Measurements from ENCODE around the gene COL27A1.
A peak's percentile ranks its signal among the peaks of the same experiment; 100 is the strongest.

COL27A1 gene

DNA sequence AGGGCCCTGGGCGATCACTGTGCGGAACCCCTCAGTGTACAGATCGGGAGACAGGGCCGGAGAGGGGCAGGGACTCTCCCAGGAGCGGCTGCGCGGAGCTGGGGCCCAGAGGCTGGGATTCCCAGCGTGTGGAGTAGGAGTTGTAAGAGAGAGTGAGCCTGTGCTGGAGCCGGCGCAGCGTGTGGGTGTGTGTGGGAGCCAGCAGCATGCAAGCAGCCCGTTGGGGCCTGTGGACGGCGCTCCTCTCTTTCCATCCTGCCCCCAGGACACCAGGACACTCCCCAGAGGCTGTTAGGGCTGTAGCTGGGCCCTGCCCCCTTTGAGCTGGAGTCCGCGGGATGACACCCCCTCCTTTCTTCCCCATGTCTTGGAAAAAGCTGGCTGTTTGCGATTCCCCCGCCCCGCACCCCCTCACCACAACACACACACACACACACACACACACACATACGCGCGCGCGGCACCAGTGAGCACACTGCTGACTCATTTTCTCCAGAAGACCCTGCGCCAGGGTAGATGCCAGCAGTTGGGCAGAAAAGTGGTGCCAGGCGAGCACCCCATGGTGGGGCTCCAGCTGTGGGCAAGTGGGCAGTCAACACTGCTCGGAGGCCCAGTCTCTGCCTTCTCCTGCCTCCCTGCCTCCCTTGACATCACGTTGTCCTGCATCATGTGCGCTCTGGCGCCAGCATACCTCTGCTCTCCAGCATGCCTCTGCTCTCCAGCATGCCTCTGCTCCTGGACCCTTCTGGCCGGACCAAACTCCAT is 1.5 kb downstream of the COL27A1 start:
- peaks cover 5 to 29% (median 19%) of the 10 kb centered on the region in 5 donors for H3K4me1 ChIP-seq (ENCODE audit: control insufficient read depth in 5 of 5, insufficient read depth in 5 of 5, low read length in 5 of 5)
- H3K4me3 ChIP-seq (ENCODE audit: low read depth in 1 of 5, low read length in 5 of 5): peak overlapping the region; percentile 54 to 80 (median 63)
- H3K27ac ChIP-seq (ENCODE audit: low read depth, low read length): peak overlapping the region; percentile 50
- H3K27me3 ChIP-seq (ENCODE audit: control insufficient read depth in 5 of 5, insufficient read depth in 4 of 5, low read length in 5 of 5): peaks cover 9 to 26% (median 23%) of the 10 kb centered on the region in 5 donors
- no peaks in the 10 kb centered on the region for H3K9me3 ChIP-seq (ENCODE audit: control insufficient read depth in 5 of 5, low read length in 5 of 5)
- no peaks in the 10 kb centered on the region for H3K36me3 ChIP-seq (ENCODE audit: control insufficient read depth in 5 of 5, insufficient read depth in 5 of 5, low read length in 5 of 5)
- peak overlapping the region in 4 of 5 donors; percentile 48 to 76 (median 57) for H3K9ac ChIP-seq (ENCODE audit: low read length in 5 of 5)

- Histone ChIP-seq H3K27me3 (ENCODE audit: control insufficient read depth in 5 of 5, insufficient read depth in 4 of 5, low read length in 5 of 5) (peaks cover 9 to 25% (median 22%) of the 10 kb centered on the region in 5 donors), H3K9me3 (ENCODE audit: control insufficient read depth in 5 of 5, low read length in 5 of 5) (no peaks in the 10 kb centered on the region), H3K9ac (ENCODE audit: low read length in 5 of 5) (peak overlapping the region in 1 of 5 donors; percentile 66), H3K36me3 (ENCODE audit: control insufficient read depth in 5 of 5, insufficient read depth in 5 of 5, low read length in 5 of 5) (no peaks in the 10 kb centered on the region), H3K4me1 (ENCODE audit: control insufficient read depth in 5 of 5, insufficient read depth in 5 of 5, low read length in 5 of 5) (peaks cover 5 to 35% (median 19%) of the 10 kb centered on the region in 5 donors), H3K4me3 (ENCODE audit: low read depth in 1 of 5, low read length in 5 of 5) (no peak overlapping the region), H3K27ac (ENCODE audit: low read depth, low read length) (no peak overlapping the region)
Observed at GRCh38 chr9:114157516-114158176, 2.3 kb downstream of the COL27A1 start.

GRCh38 chr9:114158482-114159130 is 3.3 kb downstream of the COL27A1 start:
- no peak overlapping the region for H3K4me3 ChIP-seq (ENCODE audit: low read depth in 1 of 5, low read length in 5 of 5)
- peaks cover 6 to 16% (median 14%) of the 10 kb centered on the region in 5 donors for H3K27me3 ChIP-seq (ENCODE audit: control insufficient read depth in 5 of 5, insufficient read depth in 4 of 5, low read length in 5 of 5)
- H3K9ac ChIP-seq (ENCODE audit: low read length in 5 of 5): no peak overlapping the region
- no peaks in the 10 kb centered on the region for H3K36me3 ChIP-seq (ENCODE audit: control insufficient read depth in 5 of 5, insufficient read depth in 5 of 5, low read length in 5 of 5)
- H3K9me3 ChIP-seq (ENCODE audit: control insufficient read depth in 5 of 5, low read length in 5 of 5): no peaks in the 10 kb centered on the region
- H3K4me1 ChIP-seq (ENCODE audit: control insufficient read depth in 5 of 5, insufficient read depth in 5 of 5, low read length in 5 of 5): peaks cover 5 to 44% (median 24%) of the 10 kb centered on the region in 5 donors
- no peak overlapping the region for H3K27ac ChIP-seq (ENCODE audit: low read depth, low read length)

DNA sequence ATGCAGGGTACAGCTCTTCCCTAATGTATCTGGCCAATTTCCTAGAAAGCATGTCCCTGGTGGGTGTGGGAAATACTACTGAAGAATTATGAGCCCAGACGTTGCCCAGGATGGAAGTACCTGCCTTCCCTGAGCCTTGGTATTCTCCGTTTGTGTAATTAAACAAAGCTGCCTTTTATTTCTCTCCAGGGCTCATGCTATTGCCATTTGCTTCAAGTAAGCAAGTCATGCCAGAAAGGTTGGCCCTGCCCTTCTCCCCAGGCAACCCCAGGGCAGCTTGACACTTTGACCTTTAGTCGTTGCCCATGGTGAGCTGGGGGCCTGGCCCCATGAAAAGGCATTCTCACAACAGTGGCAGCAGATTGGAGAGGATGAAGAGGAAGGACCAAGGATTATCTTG is 4.4 kb downstream of the COL27A1 start:
- Histone ChIP-seq H3K27ac (ENCODE audit: low read depth, low read length) (no peak overlapping the region), H3K4me1 (ENCODE audit: control insufficient read depth in 5 of 5, insufficient read depth in 5 of 5, low read length in 5 of 5) (peaks cover 5 to 41% (median 16%) of the 10 kb centered on the region in 5 donors), H3K9ac (ENCODE audit: low read length in 5 of 5) (no peak overlapping the region), H3K36me3 (ENCODE audit: control insufficient read depth in 5 of 5, insufficient read depth in 5 of 5, low read length in 5 of 5) (no peaks in the 10 kb centered on the region), H3K4me3 (ENCODE audit: low read depth in 1 of 5, low read length in 5 of 5) (no peak overlapping the region), H3K9me3 (ENCODE audit: control insufficient read depth in 5 of 5, low read length in 5 of 5) (no peaks in the 10 kb centered on the region), H3K27me3 (ENCODE audit: control insufficient read depth in 5 of 5, insufficient read depth in 4 of 5, low read length in 5 of 5) (peaks cover 0 to 5% (median 3%) of the 10 kb centered on the region in 5 donors)

- Histone ChIP-seq H3K27ac (ENCODE audit: low read depth, low read length) (no peak overlapping the region), H3K9me3 (ENCODE audit: control insufficient read depth in 5 of 5, low read length in 5 of 5) (no peaks in the 10 kb centered on the region), H3K4me3 (ENCODE audit: low read depth in 1 of 5, low read length in 5 of 5) (no peak overlapping the region), H3K36me3 (ENCODE audit: control insufficient read depth in 5 of 5, insufficient read depth in 5 of 5, low read length in 5 of 5) (no peaks in the 10 kb centered on the region), H3K27me3 (ENCODE audit: control insufficient read depth in 5 of 5, insufficient read depth in 4 of 5, low read length in 5 of 5) (no peaks in the 10 kb centered on the region), H3K9ac (ENCODE audit: low read length in 5 of 5) (no peak overlapping the region), H3K4me1 (ENCODE audit: control insufficient read depth in 5 of 5, insufficient read depth in 5 of 5, low read length in 5 of 5) (peaks cover 5 to 32% (median 10%) of the 10 kb centered on the region in 5 donors)
Observed at GRCh38 chr9:114161513-114161912, 6.2 kb downstream of the COL27A1 start.

GRCh38 chr9:114163517-114163951 is 8.2 kb downstream of the COL27A1 start:
- Histone ChIP-seq H3K4me3 (ENCODE audit: low read depth in 1 of 5, low read length in 5 of 5) (peak overlapping the region in 1 of 5 donors; percentile 30), H3K9me3 (ENCODE audit: control insufficient read depth in 5 of 5, low read length in 5 of 5) (no peaks in the 10 kb centered on the region), H3K27me3 (ENCODE audit: control insufficient read depth in 5 of 5, insufficient read depth in 4 of 5, low read length in 5 of 5) (no peaks in the 10 kb centered on the region), H3K36me3 (ENCODE audit: control insufficient read depth in 5 of 5, insufficient read depth in 5 of 5, low read length in 5 of 5) (no peaks in the 10 kb centered on the region), H3K9ac (ENCODE audit: low read length in 5 of 5) (no peak overlapping the region), H3K27ac (ENCODE audit: low read depth, low read length) (no peak overlapping the region), H3K4me1 (ENCODE audit: control insufficient read depth in 5 of 5, insufficient read depth in 5 of 5, low read length in 5 of 5) (peaks cover 0 to 27% (median 11%) of the 10 kb centered on the region in 5 donors)

DNA sequence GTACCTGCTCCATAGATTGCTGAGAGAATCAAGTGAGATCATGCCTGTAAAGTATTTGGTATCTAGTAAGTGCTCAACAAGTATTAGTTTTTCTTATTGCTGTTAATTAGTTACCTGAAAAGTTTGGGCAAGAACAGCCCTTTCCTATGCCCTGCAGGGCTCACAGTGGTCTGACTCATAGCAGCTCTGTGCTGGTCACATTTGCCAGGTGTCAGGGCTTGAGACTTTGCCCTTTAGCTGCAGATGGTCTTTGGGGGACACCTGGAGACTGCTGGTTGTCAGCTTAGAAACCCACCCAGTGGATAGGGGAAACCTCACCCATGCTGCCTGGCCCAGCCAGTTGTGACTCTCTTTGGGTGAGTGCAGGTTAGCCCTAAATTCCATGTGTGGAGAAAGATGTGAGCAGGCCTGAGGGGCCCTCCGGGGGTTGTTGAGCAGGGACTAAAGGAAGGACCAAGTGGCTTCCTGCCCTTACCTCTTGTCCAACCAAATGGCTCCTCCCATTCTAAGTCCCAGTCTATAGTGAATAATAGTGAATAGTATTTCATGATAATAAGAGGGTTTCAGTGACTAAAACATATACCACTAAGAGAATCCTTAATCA is 9.0 kb downstream of the COL27A1 start:
- H3K9ac ChIP-seq (ENCODE audit: low read length in 5 of 5): no peak overlapping the region
- no peaks in the 10 kb centered on the region for H3K36me3 ChIP-seq (ENCODE audit: control insufficient read depth in 5 of 5, insufficient read depth in 5 of 5, low read length in 5 of 5)
- H3K27me3 ChIP-seq (ENCODE audit: control insufficient read depth in 5 of 5, insufficient read depth in 4 of 5, low read length in 5 of 5): no peaks in the 10 kb centered on the region
- H3K27ac ChIP-seq (ENCODE audit: low read depth, low read length): no peak overlapping the region
- H3K4me1 ChIP-seq (ENCODE audit: control insufficient read depth in 5 of 5, insufficient read depth in 5 of 5, low read length in 5 of 5): peaks cover 0 to 27% (median 11%) of the 10 kb centered on the region in 5 donors
- no peaks in the 10 kb centered on the region for H3K9me3 ChIP-seq (ENCODE audit: control insufficient read depth in 5 of 5, low read length in 5 of 5)
- H3K4me3 ChIP-seq (ENCODE audit: low read depth in 1 of 5, low read length in 5 of 5): no peak overlapping the region

- Histone ChIP-seq H3K4me3 (ENCODE audit: low read depth in 1 of 5, low read length in 5 of 5) (no peak overlapping the region), H3K27ac (ENCODE audit: low read depth, low read length) (no peak overlapping the region), H3K9ac (ENCODE audit: low read length in 5 of 5) (no peak overlapping the region), H3K36me3 (ENCODE audit: control insufficient read depth in 5 of 5, insufficient read depth in 5 of 5, low read length in 5 of 5) (no peaks in the 10 kb centered on the region), H3K4me1 (ENCODE audit: control insufficient read depth in 5 of 5, insufficient read depth in 5 of 5, low read length in 5 of 5) (peaks cover 0 to 27% (median 11%) of the 10 kb centered on the region in 5 donors), H3K9me3 (ENCODE audit: control insufficient read depth in 5 of 5, low read length in 5 of 5) (no peaks in the 10 kb centered on the region), H3K27me3 (ENCODE audit: control insufficient read depth in 5 of 5, insufficient read depth in 4 of 5, low read length in 5 of 5) (no peaks in the 10 kb centered on the region)
Observed at GRCh38 chr9:114165407-114166102, 10.2 kb downstream of the COL27A1 start.

DNA sequence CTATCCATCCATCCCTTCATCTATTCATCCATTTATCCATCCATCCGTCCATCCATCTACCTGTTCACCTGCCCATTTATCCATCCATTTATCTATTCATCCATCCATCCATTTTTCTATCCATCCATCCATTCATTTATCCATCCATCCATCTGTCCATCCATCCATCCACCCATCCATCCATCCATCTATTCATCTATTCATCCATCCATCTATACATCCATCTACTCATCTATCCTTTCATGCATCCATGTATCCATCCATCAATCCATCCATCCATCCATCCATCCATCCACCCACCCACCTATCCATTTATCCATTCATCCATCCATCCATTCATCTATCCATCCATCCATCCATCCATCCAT is 10.8 kb downstream of the COL27A1 start:
- no peak overlapping the region for H3K9ac ChIP-seq (ENCODE audit: low read length in 5 of 5)
- H3K4me1 ChIP-seq (ENCODE audit: control insufficient read depth in 5 of 5, insufficient read depth in 5 of 5, low read length in 5 of 5): peaks cover 0 to 27% (median 11%) of the 10 kb centered on the region in 5 donors
- no peak overlapping the region for H3K4me3 ChIP-seq (ENCODE audit: low read depth in 1 of 5, low read length in 5 of 5)
- H3K36me3 ChIP-seq (ENCODE audit: control insufficient read depth in 5 of 5, insufficient read depth in 5 of 5, low read length in 5 of 5): no peaks in the 10 kb centered on the region
- no peak overlapping the region for H3K27ac ChIP-seq (ENCODE audit: low read depth, low read length)
- no peaks in the 10 kb centered on the region for H3K9me3 ChIP-seq (ENCODE audit: control insufficient read depth in 5 of 5, low read length in 5 of 5)
- no peaks in the 10 kb centered on the region for H3K27me3 ChIP-seq (ENCODE audit: control insufficient read depth in 5 of 5, insufficient read depth in 4 of 5, low read length in 5 of 5)
